HFFc6 (cell line): Measurements from ENCODE around the gene CIITA. TPM values are rescaled to one million over a fixed set of nuclear protein-coding genes. Genes with fewer than 3 reads are reported as not detected.

ENCODE experiments used
- DNase-seq: peaks from one replicate; pipeline ENCODE4 v3.0.0-alpha.2; 2018
- H3K27ac Mint-ChIP-seq: 2 replicates; pipeline ENCODE4 v1.8.0; 2020; ENCODE audit warnings: mild to moderate bottlenecking, mixed read lengths
- H3K27me3 Mint-ChIP-seq: 2 replicates; pipeline ENCODE4 v1.8.0; 2021; ENCODE audit warnings: mild to moderate bottlenecking, moderate library complexity, mixed read lengths; ENCODE audit not compliant: insufficient read depth
- H3K36me3 Mint-ChIP-seq: 2 replicates; pipeline ENCODE4 v1.8.0; 2021; ENCODE audit warnings: low read depth, mixed read lengths
- H3K4me1 Mint-ChIP-seq: 2 replicates; pipeline ENCODE4 v1.8.0; 2020; ENCODE audit warnings: low read depth, mixed read lengths
- H3K4me3 Mint-ChIP-seq: 2 replicates; pipeline ENCODE4 v1.8.0; 2020; ENCODE audit warnings: mild to moderate bottlenecking, moderate library complexity, mixed read lengths
- H3K9me3 Mint-ChIP-seq: 2 replicates; pipeline ENCODE4 v1.8.0; 2020; ENCODE audit warnings: mild to moderate bottlenecking, mixed read lengths
- CTCF ChIP-seq: fragments of 200-600 bp; sonication (generic); IDR thresholded peaks from 2 replicates; pipeline ENCODE4 v1.5.0; 2021; ENCODE audit warnings: antibody characterized with exemption, mild to moderate bottlenecking
- total RNA-seq, 6 experiments: library from RNA; stranded (reverse); fragmentation: NEBNext Ultra II Directional; extraction: Animal tissue kit (Norgen Biotek cat#: 25700); gene quantifications; 2 replicates in 1 of 6; 3 replicates in 5 of 6; pipeline ENCODE4 v1.2.3, GENCODE V29; 2021

CIITA gene
- total RNA-seq, 6 experiments from 2014 or later, result 0.11 to 0.24 (median 0.13) TPM; not detected in 1

- DNase-seq, result no peak
- Mint-ChIP-seq H3K4me1 (no peaks in the 10 kb centered on the region), H3K36me3 (no peaks in the 10 kb centered on the region), H3K9me3 (no peaks in the 10 kb centered on the region), H3K4me3 (no peak overlapping the region), H3K27me3 (peaks cover 59% of the 10 kb centered on the region), H3K27ac (no peak overlapping the region)
- no peak for TF ChIP-seq CTCF
Observed at GRCh38 chr16:10885246-10885645, 8.2 kb downstream of the CIITA start.

- Mint-ChIP-seq H3K27me3 (peaks cover 44% of the 10 kb centered on the region), H3K4me1 (no peaks in the 10 kb centered on the region), H3K36me3 (no peaks in the 10 kb centered on the region), H3K9me3 (no peaks in the 10 kb centered on the region), H3K27ac (no peak overlapping the region), H3K4me3 (no peak overlapping the region)
- DNase-seq, result no peak
- no peak for TF ChIP-seq CTCF
Observed at GRCh38 chr16:10888320-10888937, 11.4 kb downstream of the CIITA start.

- Mint-ChIP-seq H3K27ac (no peak overlapping the region), H3K4me1 (no peaks in the 10 kb centered on the region), H3K4me3 (no peak overlapping the region), H3K9me3 (no peaks in the 10 kb centered on the region), H3K36me3 (no peaks in the 10 kb centered on the region), H3K27me3 (peaks cover 32% of the 10 kb centered on the region)
- DNase-seq, result no peak
- TF ChIP-seq CTCF, result no peak
Observed at GRCh38 chr16:10889855-10890254, 12.9 kb downstream of the CIITA start.

- Mint-ChIP-seq H3K9me3 (no peaks in the 10 kb centered on the region), H3K36me3 (no peaks in the 10 kb centered on the region), H3K27me3 (peaks cover 31% of the 10 kb centered on the region), H3K4me3 (no peak overlapping the region), H3K27ac (no peak overlapping the region), H3K4me1 (no peaks in the 10 kb centered on the region)
- no peak for TF ChIP-seq CTCF
- no peak for DNase-seq
Observed at GRCh38 chr16:10892782-10893318, 15.8 kb downstream of the CIITA start.

GRCh38 chr16:10895053-10895946 is 18.3 kb downstream of the CIITA start:
- DNase-seq, result no peak
- Mint-ChIP-seq H3K27ac (no peak overlapping the region), H3K27me3 (peaks cover 24% of the 10 kb centered on the region)

More at GRCh38 chr16:10895053-10895946, 18.3 kb downstream of the CIITA start:
- H3K9me3 Mint-ChIP-seq, result no peaks in the 10 kb centered on the region
- no peak overlapping the region for H3K4me3 Mint-ChIP-seq
- no peaks in the 10 kb centered on the region for H3K4me1 Mint-ChIP-seq
- no peak for TF ChIP-seq CTCF
- no peaks in the 10 kb centered on the region for H3K36me3 Mint-ChIP-seq
